GM23338 (cell line): ENCODE results near the gene ACOXL. TPM values are rescaled to one million over a fixed set of nuclear protein-coding genes. Genes with fewer than 3 reads are reported as not detected.

Source experiments
- ATAC-seq: fragments of 200-7000 bp; cut with Tn5 transposase; 3 replicates; pipeline ENCODE4 v1.9.1; 2020
- DNase-seq: peaks from one replicate; pipeline ENCODE4 v3.0.0-alpha.2; 2015; ENCODE audit warnings: low spot score
- H2AFZ ChIP-seq: fragments of 200-600 bp; sonication (generic); 2 replicates; pipeline ENCODE4 v1.8.0; 2016; ENCODE audit warnings: antibody characterized with exemption, mild to moderate bottlenecking, moderate library complexity
- H3F3A ChIP-seq: fragments of 200-600 bp; sonication (generic); replicated peaks from 2 replicates; pipeline ENCODE4 v1.8.0; 2017; ENCODE audit warnings: antibody characterized with exemption, mixed run types, low read depth
- H3K27ac ChIP-seq: fragments of 200-600 bp; sonication (generic); 2 replicates; pipeline ENCODE4 v1.6.1; 2016; ENCODE audit warnings: low read depth
- H3K27me3 ChIP-seq: fragments of 200-600 bp; sonication (generic); 2 replicates; pipeline ENCODE4 v1.8.0; 2016; ENCODE audit warnings: mild to moderate bottlenecking, mixed run types, moderate library complexity; ENCODE audit not compliant: insufficient read depth
- H3K36me3 ChIP-seq: fragments of 200-600 bp; sonication (generic); 2 replicates; pipeline ENCODE4 v1.8.0; 2016; ENCODE audit warnings: mild to moderate bottlenecking; ENCODE audit not compliant: insufficient read depth
- H3K4me1 ChIP-seq: fragments of 200-600 bp; sonication (generic); 2 replicates; pipeline ENCODE4 v1.8.0; 2016; ENCODE audit warnings: mild to moderate bottlenecking, moderate library complexity; ENCODE audit not compliant: insufficient read depth
- H3K4me2 ChIP-seq: fragments of 200-600 bp; sonication (generic); 2 replicates; pipeline ENCODE4 v1.7.1; 2017; ENCODE audit warnings: mixed run types
- H3K4me3 ChIP-seq: fragments of 200-600 bp; sonication (generic); 2 replicates; pipeline ENCODE4 v1.6.1; 2016; ENCODE audit warnings: mixed run types
- H3K79me2 ChIP-seq: fragments of 200-600 bp; sonication (generic); replicated peaks from 2 replicates; pipeline ENCODE4 v1.8.0; 2017; ENCODE audit warnings: mild to moderate bottlenecking; ENCODE audit not compliant: insufficient read depth
- H3K9me2 ChIP-seq: fragments of 200-600 bp; sonication (generic); 2 replicates; pipeline ENCODE4 v1.8.0; 2017; ENCODE audit not compliant: insufficient read depth
- H4K20me1 ChIP-seq: fragments of 200-600 bp; sonication (generic); replicated peaks from 2 replicates; pipeline ENCODE4 v1.8.0; 2017; ENCODE audit warnings: mild to moderate bottlenecking; ENCODE audit not compliant: insufficient read depth
- H3K27ac Mint-ChIP-seq: 2 replicates; pipeline ENCODE4 v1.8.0; 2020; ENCODE audit warnings: inconsistent platforms, mild to moderate bottlenecking, moderate library complexity, mixed read lengths
- H3K27me3 Mint-ChIP-seq: 3 replicates; pipeline ENCODE4 v1.8.0; 2022; ENCODE audit warnings: low read depth, mild to moderate bottlenecking, moderate library complexity, mixed read lengths, inconsistent platforms; ENCODE audit not compliant: insufficient read depth, poor library complexity
- H3K36me3 Mint-ChIP-seq: 3 replicates; pipeline ENCODE4 v1.8.0; 2021; ENCODE audit warnings: low read depth, mild to moderate bottlenecking, inconsistent platforms, moderate library complexity, mixed read lengths
- H3K4me1 Mint-ChIP-seq: 3 replicates; pipeline ENCODE4 v1.8.0; 2020; ENCODE audit warnings: mild to moderate bottlenecking, inconsistent platforms, mixed read lengths
- H3K4me3 Mint-ChIP-seq: 3 replicates; pipeline ENCODE4 v1.8.0; 2021; ENCODE audit warnings: moderate library complexity, mild to moderate bottlenecking, inconsistent platforms, mixed read lengths
- H3K9me3 Mint-ChIP-seq: 3 replicates; pipeline ENCODE4 v1.8.0; 2020; ENCODE audit warnings: moderate library complexity, mild to moderate bottlenecking, inconsistent platforms, mixed read lengths
- ETS1 ChIP-seq: IDR thresholded peaks from 2 replicates; pipeline ENCODE4 v1.6.1; 2016; ENCODE audit warnings: antibody characterized with exemption
- polyA plus RNA-seq: library from polyadenylated mRNA; unstranded; fragments of >200 nt; fragmentation: Nextera tagmentation; extraction: Ambion mirVana; gene quantifications from 2 replicates; pipeline ENCODE4 v1.2.1, GENCODE V29; 2016
- total RNA-seq: library from RNA; depleted of rRNA; stranded (reverse); fragments of >200 nt; shearing (Covaris generic); gene quantifications from 2 replicates; pipeline ENCODE4 v1.2.3, GENCODE V29; 2014
- TF ChIP-seq, protein P1 (sequence below): fragments of 250-450 bp; sonication (Bioruptor Pico); IDR thresholded peaks from 2 replicates; pipeline ENCODE4 v1.5.0; 2020; ENCODE audit warnings: mild to moderate bottlenecking, moderate library complexity

ACOXL gene
- total and polyA plus RNA-seq, 2 experiments from 2014 or later: 9.0 to 14.7 TPM

GRCh38 chr2:110983133-110983532, 250.8 kb downstream of the ACOXL start:
- no peaks in the 10 kb centered on the region for H3K36me3 ChIP-seq

More at GRCh38 chr2:110983133-110983532, 250.8 kb downstream of the ACOXL start:
- TF ChIP-seq, protein P1, sequence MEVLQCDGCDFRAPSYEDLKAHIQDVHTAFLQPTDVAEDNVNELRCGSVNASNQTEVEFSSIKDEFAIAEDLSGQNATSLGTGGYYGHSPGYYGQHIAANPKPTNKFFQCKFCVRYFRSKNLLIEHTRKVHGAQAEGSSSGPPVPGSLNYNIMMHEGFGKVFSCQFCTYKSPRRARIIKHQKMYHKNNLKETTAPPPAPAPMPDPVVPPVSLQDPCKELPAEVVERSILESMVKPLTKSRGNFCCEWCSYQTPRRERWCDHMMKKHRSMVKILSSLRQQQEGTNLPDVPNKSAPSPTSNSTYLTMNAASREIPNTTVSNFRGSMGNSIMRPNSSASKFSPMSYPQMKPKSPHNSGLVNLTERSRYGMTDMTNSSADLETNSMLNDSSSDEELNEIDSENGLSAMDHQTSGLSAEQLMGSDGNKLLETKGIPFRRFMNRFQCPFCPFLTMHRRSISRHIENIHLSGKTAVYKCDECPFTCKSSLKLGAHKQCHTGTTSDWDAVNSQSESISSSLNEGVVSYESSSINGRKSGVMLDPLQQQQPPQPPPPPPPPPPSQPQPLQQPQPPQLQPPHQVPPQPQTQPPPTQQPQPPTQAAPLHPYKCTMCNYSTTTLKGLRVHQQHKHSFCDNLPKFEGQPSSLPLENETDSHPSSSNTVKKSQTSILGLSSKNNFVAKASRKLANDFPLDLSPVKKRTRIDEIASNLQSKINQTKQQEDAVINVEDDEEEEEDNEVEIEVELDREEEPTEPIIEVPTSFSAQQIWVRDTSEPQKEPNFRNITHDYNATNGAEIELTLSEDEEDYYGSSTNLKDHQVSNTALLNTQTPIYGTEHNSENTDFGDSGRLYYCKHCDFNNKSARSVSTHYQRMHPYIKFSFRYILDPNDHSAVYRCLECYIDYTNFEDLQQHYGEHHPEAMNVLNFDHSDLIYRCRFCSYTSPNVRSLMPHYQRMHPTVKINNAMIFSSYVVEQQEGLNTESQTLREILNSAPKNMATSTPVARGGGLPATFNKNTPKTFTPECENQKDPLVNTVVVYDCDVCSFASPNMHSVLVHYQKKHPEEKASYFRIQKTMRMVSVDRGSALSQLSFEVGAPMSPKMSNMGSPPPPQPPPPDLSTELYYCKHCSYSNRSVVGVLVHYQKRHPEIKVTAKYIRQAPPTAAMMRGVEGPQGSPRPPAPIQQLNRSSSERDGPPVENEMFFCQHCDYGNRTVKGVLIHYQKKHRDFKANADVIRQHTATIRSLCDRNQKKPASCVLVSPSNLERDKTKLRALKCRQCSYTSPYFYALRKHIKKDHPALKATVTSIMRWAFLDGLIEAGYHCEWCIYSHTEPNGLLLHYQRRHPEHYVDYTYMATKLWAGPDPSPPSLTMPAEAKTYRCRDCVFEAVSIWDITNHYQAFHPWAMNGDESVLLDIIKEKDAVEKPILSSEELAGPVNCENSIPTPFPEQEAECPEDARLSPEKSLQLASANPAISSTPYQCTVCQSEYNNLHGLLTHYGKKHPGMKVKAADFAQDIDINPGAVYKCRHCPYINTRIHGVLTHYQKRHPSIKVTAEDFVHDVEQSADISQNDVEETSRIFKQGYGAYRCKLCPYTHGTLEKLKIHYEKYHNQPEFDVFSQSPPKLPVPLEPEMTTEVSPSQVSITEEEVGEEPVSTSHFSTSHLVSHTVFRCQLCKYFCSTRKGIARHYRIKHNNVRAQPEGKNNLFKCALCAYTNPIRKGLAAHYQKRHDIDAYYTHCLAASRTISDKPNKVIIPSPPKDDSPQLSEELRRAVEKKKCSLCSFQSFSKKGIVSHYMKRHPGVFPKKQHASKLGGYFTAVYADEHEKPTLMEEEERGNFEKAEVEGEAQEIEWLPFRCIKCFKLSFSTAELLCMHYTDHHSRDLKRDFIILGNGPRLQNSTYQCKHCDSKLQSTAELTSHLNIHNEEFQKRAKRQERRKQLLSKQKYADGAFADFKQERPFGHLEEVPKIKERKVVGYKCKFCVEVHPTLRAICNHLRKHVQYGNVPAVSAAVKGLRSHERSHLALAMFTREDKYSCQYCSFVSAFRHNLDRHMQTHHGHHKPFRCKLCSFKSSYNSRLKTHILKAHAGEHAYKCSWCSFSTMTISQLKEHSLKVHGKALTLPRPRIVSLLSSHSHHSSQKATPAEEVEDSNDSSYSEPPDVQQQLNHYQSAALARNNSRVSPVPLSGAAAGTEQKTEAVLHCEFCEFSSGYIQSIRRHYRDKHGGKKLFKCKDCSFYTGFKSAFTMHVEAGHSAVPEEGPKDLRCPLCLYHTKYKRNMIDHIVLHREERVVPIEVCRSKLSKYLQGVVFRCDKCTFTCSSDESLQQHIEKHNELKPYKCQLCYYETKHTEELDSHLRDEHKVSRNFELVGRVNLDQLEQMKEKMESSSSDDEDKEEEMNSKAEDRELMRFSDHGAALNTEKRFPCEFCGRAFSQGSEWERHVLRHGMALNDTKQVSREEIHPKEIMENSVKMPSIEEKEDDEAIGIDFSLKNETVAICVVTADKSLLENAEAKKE: no peak
- no peak for TF ChIP-seq ETS1
- Mint-ChIP-seq H3K4me1 (peaks cover 12% of the 10 kb centered on the region), H3K9me3 (no peaks in the 10 kb centered on the region), H3K4me3 (no peak overlapping the region), H3K27me3 (peaks cover 6% of the 10 kb centered on the region), H3K36me3 (no peaks in the 10 kb centered on the region), H3K27ac (no peak overlapping the region)
- H3K4me3 ChIP-seq: no peak overlapping the region
- no peaks in the 10 kb centered on the region for H3K79me2 ChIP-seq
- no peaks in the 10 kb centered on the region for H4K20me1 ChIP-seq
- H3K4me1 ChIP-seq: peaks cover 6% of the 10 kb centered on the region
- H2AFZ ChIP-seq: no peak overlapping the region
- H3K4me2 ChIP-seq: no peak overlapping the region
- no peak overlapping the region for H3K27ac ChIP-seq
- DNase-seq (no peak), ATAC-seq (no peak)
- H3K27me3 ChIP-seq: no peaks in the 10 kb centered on the region
- H3K9me2 ChIP-seq: no peaks in the 10 kb centered on the region
- no peaks in the 10 kb centered on the region for H3F3A ChIP-seq
